Neural progenitor cell (in vitro differentiated cells): ENCODE results near the gene ADA. TPM values are rescaled to one million over a fixed set of nuclear protein-coding genes. Genes with fewer than 3 reads are reported as not detected.

Source experiments
- DNase-seq: peaks from one replicate; pipeline ENCODE4 v3.0.0-alpha.2; 2016; ENCODE audit warnings: low spot score
- H2AFZ ChIP-seq: fragments of 200-600 bp; sonication (generic); replicated peaks from 2 replicates; pipeline ENCODE4 v1.6.1; 2016; ENCODE audit warnings: antibody characterized with exemption
- H3F3A ChIP-seq: fragments of 200-600 bp; sonication (generic); 2 replicates; pipeline ENCODE4 v1.6.1; 2016; ENCODE audit warnings: antibody characterized with exemption, low read depth
- H3K27ac ChIP-seq: fragments of 200-600 bp; sonication (generic); 2 replicates; pipeline ENCODE4 v1.5.1; 2016; ENCODE audit warnings: mild to moderate bottlenecking
- H3K27me3 ChIP-seq: fragments of 200-600 bp; sonication (generic); 2 replicates; pipeline ENCODE4 v1.6.1; 2016; ENCODE audit warnings: mild to moderate bottlenecking, moderate library complexity
- H3K36me3 ChIP-seq: fragments of 200-600 bp; sonication (generic); 2 replicates; pipeline ENCODE4 v1.5.1; 2016
- H3K4me1 ChIP-seq: fragments of 200-600 bp; sonication (generic); 2 replicates; pipeline ENCODE4 v1.6.1; 2016; ENCODE audit warnings: mixed run types
- H3K4me2 ChIP-seq: fragments of 200-600 bp; sonication (generic); 2 replicates; pipeline ENCODE4 v1.6.1; 2016
- H3K4me3 ChIP-seq: fragments of 200-600 bp; sonication (generic); 2 replicates; pipeline ENCODE4 v1.5.1; 2016
- H3K79me2 ChIP-seq: fragments of 200-600 bp; sonication (generic); 2 replicates; pipeline ENCODE4 v1.6.1; 2016; ENCODE audit warnings: low read depth
- H3K9ac ChIP-seq: fragments of 200-600 bp; sonication (generic); 2 replicates; pipeline ENCODE4 v1.6.1; 2016
- H3K9me3 ChIP-seq: fragments of 200-600 bp; sonication (generic); 2 replicates; pipeline ENCODE4 v1.5.1; 2016; ENCODE audit warnings: low read depth
- H4K20me1 ChIP-seq: fragments of 200-600 bp; sonication (generic); 2 replicates; pipeline ENCODE4 v1.6.1; 2016; ENCODE audit warnings: low read depth
- H3K27ac Mint-ChIP-seq: 3 replicates; pipeline ENCODE4 v1.8.0; 2021; ENCODE audit warnings: mixed read lengths
- H3K27me3 Mint-ChIP-seq: 2 replicates; pipeline ENCODE4 v1.8.0; 2022; ENCODE audit warnings: low read depth, mild to moderate bottlenecking, inconsistent platforms, moderate library complexity, mixed read lengths; ENCODE audit not compliant: insufficient read depth
- H3K36me3 Mint-ChIP-seq: 3 replicates; pipeline ENCODE4 v1.8.0; 2021; ENCODE audit warnings: mixed read lengths
- H3K4me1 Mint-ChIP-seq: 3 replicates; pipeline ENCODE4 v1.8.0; 2021; ENCODE audit warnings: mixed read lengths
- H3K4me3 Mint-ChIP-seq: 3 replicates; pipeline ENCODE4 v1.8.0; 2021; ENCODE audit warnings: mild to moderate bottlenecking, moderate library complexity, mixed read lengths
- H3K9me3 Mint-ChIP-seq: 3 replicates; pipeline ENCODE4 v1.8.0; 2020; ENCODE audit warnings: mixed read lengths
- CTCF ChIP-seq: fragments of 200-600 bp; sonication (generic); IDR thresholded peaks from 2 replicates; pipeline ENCODE4 v1.5.1; 2017; ENCODE audit warnings: antibody characterized with exemption, mild to moderate bottlenecking
- EZH2 ChIP-seq: fragments of 200-600 bp; sonication (generic); IDR thresholded peaks from 2 replicates; pipeline ENCODE4 v1.6.1; 2017; ENCODE audit warnings: antibody characterized with exemption, mild to moderate bottlenecking, moderate library complexity
- EZH2phosphoT487 ChIP-seq: fragments of 200-600 bp; sonication (generic); IDR thresholded peaks from 2 replicates; pipeline ENCODE4 v1.6.1; 2017; ENCODE audit warnings: antibody characterized with exemption
- total RNA-seq: library from RNA; depleted of rRNA; stranded (reverse); fragments of >200 nt; gene quantifications from 2 replicates; pipeline ENCODE4 v1.2.3, GENCODE V29; 2015; ENCODE audit warnings: low replicate concordance

The ADA gene
- total RNA-seq, 1 donor from 2014 or later: 29.7 TPM

- Histone ChIP-seq H3K36me3 (no peaks in the 10 kb centered on the region), H4K20me1 (no peaks in the 10 kb centered on the region), H3K4me2 (no peak overlapping the region), H3K27me3 (no peaks in the 10 kb centered on the region), H3K9ac (no peak overlapping the region), H3K4me1 (no peaks in the 10 kb centered on the region), H3K9me3 (no peaks in the 10 kb centered on the region), H3K79me2 (no peaks in the 10 kb centered on the region), H3K27ac (no peak overlapping the region), H3K4me3 (no peak overlapping the region), H2AFZ (no peak overlapping the region), H3F3A (no peaks in the 10 kb centered on the region)
- no peak overlapping the region for H3K27ac Mint-ChIP-seq
- no peak for DNase-seq
- no peak overlapping the region for H3K4me3 Mint-ChIP-seq
- H3K27me3 Mint-ChIP-seq: no peaks in the 10 kb centered on the region
- no peak for TF ChIP-seq CTCF
- TF ChIP-seq EZH2: no peak
- TF ChIP-seq EZH2phosphoT487: no peak
- H3K9me3 Mint-ChIP-seq: no peaks in the 10 kb centered on the region
- H3K36me3 Mint-ChIP-seq: no peaks in the 10 kb centered on the region
- H3K4me1 Mint-ChIP-seq: peaks cover 3% of the 10 kb centered on the region
Observed at GRCh38 chr20:44633187-44633810, 18.2 kb downstream of the ADA start.

- no peaks in the 10 kb centered on the region for H4K20me1 ChIP-seq
- Mint-ChIP-seq H3K4me1 (peaks cover 3% of the 10 kb centered on the region), H3K9me3 (no peaks in the 10 kb centered on the region), H3K36me3 (no peaks in the 10 kb centered on the region), H3K27me3 (no peaks in the 10 kb centered on the region), H3K27ac (no peak overlapping the region), H3K4me3 (no peak overlapping the region)
- no peak overlapping the region for H3K27ac ChIP-seq
- no peak overlapping the region for H3K4me3 ChIP-seq
- no peaks in the 10 kb centered on the region for H3K27me3 ChIP-seq
- H3F3A ChIP-seq: no peaks in the 10 kb centered on the region
- no peak overlapping the region for H3K9ac ChIP-seq
- no peak overlapping the region for H2AFZ ChIP-seq
- no peaks in the 10 kb centered on the region for H3K36me3 ChIP-seq
- DNase-seq: no peak
- TF ChIP-seq EZH2phosphoT487 (no peak), EZH2 (no peak), CTCF (no peak)
- H3K4me1 ChIP-seq: no peaks in the 10 kb centered on the region
- H3K9me3 ChIP-seq: no peaks in the 10 kb centered on the region
- no peak overlapping the region for H3K4me2 ChIP-seq
- H3K79me2 ChIP-seq: no peaks in the 10 kb centered on the region
Observed at GRCh38 chr20:44632103-44632752, 19.3 kb downstream of the ADA start.

GRCh38 chr20:44630297-44630696 is 21.2 kb downstream of the ADA start:
- Histone ChIP-seq H3K9ac (no peak overlapping the region), H3K79me2 (no peaks in the 10 kb centered on the region), H2AFZ (no peak overlapping the region), H3K9me3 (no peaks in the 10 kb centered on the region), H4K20me1 (no peaks in the 10 kb centered on the region), H3K27me3 (no peaks in the 10 kb centered on the region), H3K4me3 (no peak overlapping the region), H3F3A (no peaks in the 10 kb centered on the region), H3K27ac (no peak overlapping the region), H3K36me3 (no peaks in the 10 kb centered on the region), H3K4me1 (no peaks in the 10 kb centered on the region), H3K4me2 (no peak overlapping the region)
- Mint-ChIP-seq H3K27me3 (no peaks in the 10 kb centered on the region), H3K4me3 (no peak overlapping the region), H3K36me3 (no peaks in the 10 kb centered on the region), H3K9me3 (no peaks in the 10 kb centered on the region), H3K4me1 (peaks cover 3% of the 10 kb centered on the region), H3K27ac (no peak overlapping the region)
- no peak for TF ChIP-seq EZH2
- TF ChIP-seq EZH2phosphoT487: no peak
- TF ChIP-seq CTCF: no peak
- DNase-seq: no peak
